Stimulated activated CD4-positive, alpha-beta T cell treated with anti-CD3 and anti-CD28 coated beads, Interleukin-1b, Interleukin-23, amount 100 ng/mL, for 24 hours (primary cell): ENCODE results near the gene PRUNE2.
A peak's percentile ranks its signal among the peaks of the same experiment; 100 is the strongest.
"Not testable (repeated sequence)": the region's sequence is repeated elsewhere in the genome, so short reads cannot be mapped to it uniquely, and the experiment has no call there.

Experiments
- DNase-seq, 4 experiments: peaks; one replicate each; pipeline ENCODE4 v3.0.0-alpha.2; 2020; ENCODE audit warnings: low read depth in 4 of 4, low spot score in 1 of 4

The PRUNE2 gene

DNA sequence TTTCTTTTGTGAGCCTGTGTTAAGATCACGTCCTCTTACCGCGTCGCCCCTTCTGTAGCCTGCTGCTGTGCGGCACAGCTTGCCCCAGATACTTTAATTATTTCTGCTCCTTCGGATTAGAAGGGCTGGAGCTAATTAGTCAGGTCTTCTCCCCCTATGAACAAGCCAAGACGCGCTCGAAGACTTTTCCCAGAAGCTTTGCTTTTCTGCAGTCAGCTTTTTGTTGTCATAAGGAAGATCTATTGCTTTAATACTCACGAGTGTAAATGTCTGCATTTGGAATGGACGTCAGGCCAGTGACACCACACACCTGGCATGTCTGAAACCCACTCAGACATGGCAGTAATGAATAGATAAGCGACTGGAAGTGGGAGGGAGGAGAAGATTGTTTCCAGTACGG lies 37.0 kb downstream of the PRUNE2 start:
- no peak for DNase-seq

DNA sequence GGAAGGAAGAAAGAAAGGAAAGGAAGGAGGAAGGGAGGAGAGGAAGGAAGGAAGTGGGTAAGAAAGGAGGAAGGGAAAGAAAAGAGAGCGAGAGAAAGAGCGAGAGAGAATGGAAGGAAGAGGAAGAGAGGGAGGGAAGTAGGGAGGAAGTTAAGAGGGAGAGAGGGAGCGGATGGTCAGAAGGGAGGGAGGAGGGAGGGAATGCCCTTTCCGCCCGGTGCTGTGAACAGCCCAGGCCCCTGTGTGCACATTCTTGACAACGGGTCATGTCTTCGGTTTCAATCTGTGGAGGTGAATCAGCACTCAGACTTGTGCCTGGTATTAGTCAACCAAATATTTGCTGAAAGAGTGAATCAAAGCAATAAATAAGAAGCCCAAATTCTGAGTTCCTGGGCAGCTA lies 39.2 kb downstream of the PRUNE2 start:
- no peak for DNase-seq

DNA sequence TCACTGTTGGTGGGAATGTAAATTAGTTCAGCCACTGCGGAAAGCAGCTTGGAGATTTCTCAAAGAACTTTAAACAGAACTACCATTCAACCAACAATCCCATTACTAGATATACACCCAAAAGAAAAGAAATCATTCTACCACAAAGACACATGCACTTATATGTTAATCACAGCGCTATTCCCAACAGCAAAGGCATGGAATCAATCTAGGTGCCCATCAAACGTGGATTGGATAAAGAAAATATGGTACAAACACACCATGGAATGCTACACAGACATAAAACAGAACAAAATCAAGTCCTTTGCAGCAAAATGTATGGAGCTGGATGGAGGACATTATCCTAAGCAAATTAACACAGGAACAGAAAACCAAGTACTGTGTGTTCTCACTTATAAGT lies 42.1 kb downstream of the PRUNE2 start:
- no peak for DNase-seq

GRCh38 chr9:76859860-76860259 lies 46.1 kb downstream of the PRUNE2 start:
- DNase-seq: no peak

- DNase-seq: not testable (repeated sequence)
These were observed 47.7 kb downstream of the PRUNE2 start for GRCh38 chr9:76858248-76858647.

- no peak for DNase-seq
These were observed 49.9 kb downstream of the PRUNE2 start for GRCh38 chr9:76856016-76856415.

- no peak for DNase-seq
These were observed 50.9 kb downstream of the PRUNE2 start for GRCh38 chr9:76855015-76855414.

DNA sequence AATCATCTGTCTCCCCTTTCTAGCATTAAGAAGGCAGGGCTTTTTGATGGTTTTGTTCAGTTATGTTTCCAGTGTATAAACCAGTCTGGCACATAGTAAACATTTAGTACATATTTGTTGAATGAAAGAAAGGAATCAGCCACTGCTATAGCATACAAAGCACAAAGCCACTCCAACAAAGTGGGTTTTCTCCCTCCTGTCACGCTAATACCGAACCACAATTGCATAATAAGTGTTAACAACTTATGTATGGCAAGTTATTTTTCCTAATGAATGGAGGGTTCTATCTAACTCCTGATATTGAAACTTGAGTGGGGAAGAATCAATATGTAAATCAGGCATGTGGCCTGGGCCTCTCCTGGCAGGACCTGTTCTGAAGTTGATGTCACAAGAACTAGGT lies 53.9 kb downstream of the PRUNE2 start:
- no peak for DNase-seq

DNA sequence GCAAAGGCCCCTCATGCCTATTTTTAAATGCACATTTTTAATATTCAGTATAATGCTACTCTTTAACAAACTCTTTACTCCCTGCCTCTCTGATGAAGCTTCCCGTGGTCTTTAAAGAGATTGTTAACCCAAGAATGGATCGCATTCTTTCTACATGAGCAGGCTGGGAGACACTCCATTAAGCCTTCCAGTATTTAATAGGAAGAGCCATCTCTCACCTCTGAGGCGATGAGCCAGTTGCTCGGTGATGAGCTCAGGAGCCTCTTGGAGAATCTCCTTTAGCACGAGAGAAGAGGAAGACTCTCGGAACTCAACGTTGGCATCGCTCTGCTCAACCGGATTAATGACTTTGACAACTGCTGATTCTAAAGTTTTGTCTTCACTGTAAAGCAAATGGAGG lies 59.6 kb downstream of the PRUNE2 start:
- no peak for DNase-seq

DNA sequence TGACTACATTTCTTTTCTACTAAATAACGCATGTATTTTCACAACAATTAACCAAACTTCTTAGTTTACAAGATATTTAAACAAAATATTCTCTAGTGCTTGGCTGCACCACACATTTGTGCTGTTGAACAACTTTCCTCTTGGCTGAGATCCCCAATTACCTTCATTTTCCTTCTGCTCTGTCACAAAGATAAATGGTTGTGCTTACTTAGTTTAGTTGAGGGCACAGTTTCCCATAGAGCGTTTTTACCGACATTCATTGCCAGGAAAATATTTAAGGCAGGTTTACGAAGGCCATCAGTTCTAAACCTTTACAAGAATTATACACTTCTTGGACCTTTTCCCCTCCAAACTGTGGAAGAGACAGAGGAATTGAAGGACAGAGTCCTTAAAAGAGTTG lies 60.7 kb downstream of the PRUNE2 start:
- DNase-seq: no peak

GRCh38 chr9:76835571-76836283 lies 70.2 kb downstream of the PRUNE2 start:
- DNase-seq: no peak

DNA sequence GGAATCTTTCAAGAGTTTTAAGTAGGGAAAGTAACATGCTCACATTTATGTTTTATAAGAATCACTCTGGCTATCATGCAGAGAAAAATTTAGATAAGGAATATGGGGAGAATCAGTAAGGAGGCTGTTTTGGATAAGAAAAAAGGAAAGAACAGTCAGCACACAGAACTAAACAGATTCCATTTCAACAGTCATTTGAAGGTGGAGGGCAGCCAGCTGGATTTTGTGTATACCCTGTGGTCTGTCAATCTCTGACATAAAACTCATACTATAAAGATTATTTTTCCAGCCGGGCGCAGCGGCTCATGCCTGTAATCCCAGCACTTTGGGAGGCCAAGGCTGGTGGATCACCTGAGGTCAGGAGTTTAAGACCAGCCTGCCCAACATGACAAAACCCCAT lies 77.5 kb downstream of the PRUNE2 start:
- DNase-seq: no peak

DNA sequence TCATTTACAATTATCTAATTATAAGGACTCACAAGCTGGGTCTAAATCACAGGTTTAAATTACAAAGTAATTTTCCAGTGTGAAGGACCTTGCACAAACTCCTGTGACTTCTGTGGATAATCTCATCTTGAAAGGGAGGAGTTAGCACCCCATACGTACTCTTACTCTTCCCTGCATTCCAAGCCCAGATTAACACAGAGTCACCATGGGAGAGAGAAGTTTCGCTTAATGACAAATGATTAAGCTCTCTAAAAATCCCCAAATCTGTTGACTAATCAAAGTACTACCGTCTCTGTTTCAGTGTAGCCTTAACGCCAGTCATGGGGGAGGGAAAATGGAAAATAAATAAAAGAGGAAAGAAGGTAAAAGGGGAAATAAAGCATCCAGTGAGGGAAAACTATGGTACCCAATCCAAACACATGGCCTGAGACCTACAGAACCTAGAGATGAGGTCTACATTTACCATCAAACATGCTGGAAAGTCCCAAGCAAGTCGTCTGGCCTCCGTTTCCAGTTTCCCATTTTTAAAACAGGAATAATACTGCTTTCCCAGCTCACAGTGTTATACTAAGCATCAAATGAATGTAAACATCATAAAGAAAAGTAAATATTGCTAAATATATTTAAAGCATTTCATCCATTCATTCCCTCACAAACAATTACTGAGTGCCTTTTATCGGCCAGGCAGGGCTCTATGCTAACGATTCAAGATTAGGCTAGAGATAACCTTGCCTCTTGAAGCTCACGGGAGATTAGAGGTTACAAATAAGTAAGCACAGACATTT lies 78.4 kb downstream of the PRUNE2 start:
- DNase-seq: no peak

DNA sequence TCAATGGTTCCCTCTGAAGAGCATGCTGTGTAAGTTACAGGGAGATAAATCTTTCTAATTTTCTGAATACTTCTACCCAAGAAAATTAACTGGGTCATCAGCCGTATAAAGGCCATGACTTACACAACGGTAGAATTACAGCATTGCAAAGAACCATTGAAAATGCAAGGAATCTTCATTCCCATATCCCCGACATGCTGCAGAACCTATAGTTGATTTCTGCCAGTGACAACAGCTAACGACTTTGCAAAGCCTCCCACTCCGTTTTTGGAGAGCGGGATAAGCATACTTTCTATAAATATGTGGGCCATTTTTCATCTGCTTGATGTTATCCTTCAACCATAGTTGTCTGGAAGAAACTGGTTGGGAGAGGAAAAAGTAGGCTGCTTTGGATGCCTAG lies 85.5 kb downstream of the PRUNE2 start:
- no peak for DNase-seq

GRCh38 chr9:76818271-76818670 lies 87.6 kb downstream of the PRUNE2 start:
- no peak for DNase-seq

- DNase-seq: no peak
These were observed 88.4 kb downstream of the PRUNE2 start for GRCh38 chr9:76817489-76817888.

DNA sequence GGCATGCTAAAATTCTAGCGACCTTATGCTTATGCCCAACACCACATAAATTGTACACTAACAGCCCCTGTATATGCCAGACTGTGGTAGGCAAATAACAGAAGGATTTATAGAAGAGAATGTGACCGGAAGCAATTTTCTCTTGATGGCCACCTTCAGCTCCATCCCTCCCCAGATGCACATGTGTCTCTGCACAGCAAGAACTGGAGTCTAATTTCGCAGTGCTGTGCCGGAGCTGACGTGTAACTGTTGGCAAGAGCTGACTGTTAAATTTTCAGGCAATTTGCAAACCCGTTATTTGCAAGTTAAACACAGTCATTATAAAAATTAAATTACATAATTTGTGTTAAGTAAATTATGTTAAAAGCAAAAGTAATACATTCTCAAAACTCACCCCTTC lies 93.3 kb downstream of the PRUNE2 start:
- DNase-seq: no peak

DNA sequence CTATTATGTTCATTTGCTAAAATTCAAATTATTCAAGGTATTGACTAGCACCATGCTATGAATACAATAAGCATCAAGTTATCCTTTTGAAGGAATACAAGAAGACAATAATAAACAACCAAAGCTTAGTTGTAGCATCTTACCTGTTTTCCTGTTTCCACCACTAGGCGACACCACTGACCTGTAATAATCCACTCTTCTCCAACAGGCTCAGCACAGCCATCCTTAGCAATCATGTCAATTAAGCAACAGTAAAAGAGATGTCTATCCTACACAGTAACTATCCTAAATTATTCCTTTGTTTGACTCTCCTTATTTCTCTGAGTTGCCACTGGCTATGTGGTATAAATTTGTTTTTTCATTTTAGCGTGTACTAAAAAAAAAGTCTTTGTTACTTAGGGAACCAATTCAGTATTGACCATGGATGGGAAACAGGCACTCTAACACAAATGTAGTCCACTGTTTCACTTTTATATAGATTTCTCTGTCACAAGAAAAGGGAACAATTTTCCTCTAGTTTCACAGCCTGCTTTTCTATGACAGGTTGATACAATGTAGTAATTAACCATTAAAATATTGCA lies 95.4 kb downstream of the PRUNE2 start:
- peak in 1 of 4 experiments; percentile 2 for DNase-seq

- DNase-seq: no peak
These were observed 97.3 kb downstream of the PRUNE2 start for GRCh38 chr9:76808636-76809035.

DNA sequence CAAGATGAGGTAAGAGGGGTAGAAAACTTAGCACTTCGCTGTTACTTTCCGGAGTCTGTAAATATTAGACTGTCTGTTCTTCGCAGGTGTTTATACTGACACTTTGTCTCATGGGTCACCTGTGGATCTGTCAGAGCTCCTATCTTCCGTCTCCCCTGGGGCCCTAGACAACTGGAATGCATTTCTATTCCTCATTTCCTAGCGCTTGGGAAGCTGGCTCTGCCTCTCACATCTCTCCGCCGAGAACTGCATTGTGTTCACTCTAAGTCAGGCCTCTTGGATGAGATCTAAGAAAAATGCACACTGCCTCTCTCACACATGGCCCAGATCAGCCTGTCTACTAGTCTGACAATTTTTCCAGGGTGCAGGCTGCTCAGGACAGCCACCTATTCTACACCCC lies 102.2 kb downstream of the PRUNE2 start:
- DNase-seq: no peak

DNA sequence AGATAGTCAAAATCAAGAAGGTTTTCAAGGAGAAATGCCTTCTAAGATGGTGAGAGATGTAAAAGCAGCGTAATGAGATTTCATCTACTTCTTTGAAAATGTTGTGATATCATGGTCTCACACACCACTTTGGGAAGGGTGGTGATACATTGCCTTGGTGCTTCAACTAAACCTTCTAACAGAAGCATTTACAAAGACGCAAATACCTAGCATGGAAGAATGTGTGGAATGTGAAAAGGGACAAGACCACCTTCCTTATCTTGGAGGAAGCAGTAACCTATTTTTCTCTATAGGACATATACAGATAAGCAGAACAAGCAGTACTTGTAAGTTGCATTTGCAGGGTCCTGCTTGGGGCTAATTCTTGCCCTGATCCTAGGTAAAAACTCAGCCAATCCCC lies 102.8 kb downstream of the PRUNE2 start:
- DNase-seq: no peak

GRCh38 chr9:76800901-76801300 lies 105.0 kb downstream of the PRUNE2 start:
- no peak for DNase-seq
